ENCODE measurements around the gene DNAI2.

GRCh38 chr17:74271901-74272561 lies 2.0 kb upstream of the DNAI2 start:
- TF ChIP-seq SPI1 (IDR thresholded peaks at IDR 0.05; ENCODE audit: low read depth, low read length) (no peak), POLR2A (IDR thresholded peaks at IDR 0.05; ENCODE audit: low read depth, low read length) (no peak), POLR2AphosphoS5 (IDR thresholded peaks at IDR 0.05; ENCODE audit: low read depth, low read length) (no peak)
